GM21723 (cell line): Measurements from ENCODE around the gene KCNJ9.

ENCODE experiments used
- ATAC-seq: cut with Tn5 transposase; IDR thresholded peaks from one replicate; pipeline ENCODE4 v1.9.1; 2021; ENCODE audit warnings: mild to moderate bottlenecking, moderate library complexity; ENCODE audit not compliant: unreplicated experiment

KCNJ9 gene

GRCh38 chr1:160066829-160067745, 14.3 kb upstream of the KCNJ9 start:
- ATAC-seq, result no peak

- ATAC-seq, result no peak
Observed at GRCh38 chr1:160068225-160068624, 13.1 kb upstream of the KCNJ9 start.

DNA sequence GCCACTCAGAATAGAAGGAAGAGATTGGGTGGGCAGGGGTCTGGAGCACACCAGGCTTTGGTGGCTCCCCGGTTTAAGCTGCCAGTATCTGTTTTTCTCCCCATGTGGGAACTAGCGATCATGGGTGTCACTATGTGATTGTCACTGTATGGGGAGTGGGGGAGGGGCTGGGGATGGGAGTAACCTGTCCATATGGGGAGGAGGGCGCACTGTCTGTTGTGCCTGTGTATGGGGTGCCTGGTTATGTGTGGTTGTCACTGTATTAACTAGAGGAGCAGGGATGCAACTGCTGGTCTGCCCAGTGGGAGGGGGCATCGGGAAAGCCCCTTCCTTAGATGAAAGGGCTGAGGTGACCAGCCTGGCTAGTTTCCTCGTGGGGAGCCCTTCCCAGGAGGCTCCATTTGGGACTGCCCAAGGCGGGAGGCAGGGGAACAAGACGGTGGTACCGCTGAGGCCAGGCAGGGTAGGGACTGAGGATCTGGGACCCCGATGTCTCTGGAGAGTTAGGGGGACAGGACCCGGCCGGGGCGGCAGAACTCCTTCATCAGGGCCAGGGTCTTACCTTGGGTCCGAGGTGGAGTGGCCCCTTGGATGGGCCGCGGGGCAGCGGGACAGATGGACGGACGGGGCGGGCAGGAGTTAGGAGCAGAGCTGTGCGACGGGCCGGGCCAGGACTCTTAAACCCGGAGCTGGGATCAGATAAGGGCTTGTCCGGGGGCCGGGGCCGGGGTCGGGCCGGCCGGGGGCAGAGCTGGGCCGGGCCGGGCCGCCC, 11.7 kb upstream of the KCNJ9 start, which contains the start of gene KCNJ10:
Gene KCNJ10, minus strand, starts transcription at position 701 of the 772 bp plus-strand sequence. CDS start 27,628 bp downstream, outside the sequence.
- peak; percentile 11 for ATAC-seq

GRCh38 chr1:160070243-160071163, 10.8 kb upstream of the KCNJ9 start:
- peak; percentile 52 for ATAC-seq

DNA sequence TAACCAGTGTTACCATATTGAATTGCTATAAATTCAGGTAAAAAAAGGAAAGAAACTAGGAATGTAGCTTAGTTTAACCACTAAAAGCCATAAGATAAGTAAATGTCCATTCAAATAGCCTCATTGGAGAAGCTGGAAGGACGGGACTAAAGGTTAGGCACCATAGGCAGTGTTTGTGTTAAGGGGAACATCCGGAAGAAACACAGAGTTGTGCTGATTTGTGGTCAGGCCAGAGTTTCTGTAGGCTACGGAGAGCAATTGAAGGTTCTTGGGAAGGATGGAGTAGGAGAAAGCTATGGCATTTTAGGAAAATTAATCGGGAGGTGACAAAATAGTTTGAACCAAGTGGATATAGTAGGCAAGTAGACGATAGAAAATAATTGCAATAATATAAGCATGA, 10.0 kb upstream of the KCNJ9 start:
- no peak for ATAC-seq

DNA sequence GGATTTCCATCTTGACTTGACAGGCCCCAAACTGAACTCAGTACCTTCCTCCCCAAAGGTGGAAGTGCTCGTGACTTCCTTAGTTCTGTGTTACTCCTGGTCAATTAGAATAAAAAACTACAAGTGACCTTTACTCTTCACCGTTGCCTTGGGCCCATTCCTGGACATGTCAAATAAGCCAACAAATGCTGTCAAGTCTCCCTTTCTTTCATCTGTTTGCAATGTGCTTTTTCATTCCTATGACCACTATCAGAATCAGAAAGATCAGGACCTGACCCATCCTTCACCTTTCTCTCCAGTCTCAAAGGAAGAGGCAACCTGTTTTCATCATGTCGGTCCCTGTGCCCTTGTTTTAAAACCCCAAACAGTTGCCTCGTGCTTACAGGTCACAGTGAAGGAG, 6.5 kb upstream of the KCNJ9 start:
- no peak for ATAC-seq

DNA sequence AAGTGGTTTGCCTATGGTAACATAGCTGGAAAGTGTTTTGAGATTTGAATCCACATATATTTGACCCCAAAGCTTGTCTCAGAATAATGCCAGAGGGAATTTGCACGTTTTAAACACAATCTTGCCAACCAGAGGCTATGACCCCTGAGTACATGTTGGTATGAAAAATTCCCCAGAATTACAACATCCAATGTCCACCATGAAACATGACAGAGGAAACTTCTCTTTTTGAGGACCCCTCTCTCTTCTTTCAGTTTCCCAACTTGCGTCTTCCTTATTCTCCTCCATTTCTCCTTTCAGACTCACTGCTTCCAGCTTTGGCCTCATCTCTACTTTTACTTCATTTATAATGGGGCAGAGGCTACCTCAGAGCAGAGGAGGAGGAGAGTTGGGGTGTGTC, 5.5 kb upstream of the KCNJ9 start:
- no peak for ATAC-seq

- ATAC-seq, result no peak
Observed at GRCh38 chr1:160076295-160076694, 5.0 kb upstream of the KCNJ9 start.

DNA sequence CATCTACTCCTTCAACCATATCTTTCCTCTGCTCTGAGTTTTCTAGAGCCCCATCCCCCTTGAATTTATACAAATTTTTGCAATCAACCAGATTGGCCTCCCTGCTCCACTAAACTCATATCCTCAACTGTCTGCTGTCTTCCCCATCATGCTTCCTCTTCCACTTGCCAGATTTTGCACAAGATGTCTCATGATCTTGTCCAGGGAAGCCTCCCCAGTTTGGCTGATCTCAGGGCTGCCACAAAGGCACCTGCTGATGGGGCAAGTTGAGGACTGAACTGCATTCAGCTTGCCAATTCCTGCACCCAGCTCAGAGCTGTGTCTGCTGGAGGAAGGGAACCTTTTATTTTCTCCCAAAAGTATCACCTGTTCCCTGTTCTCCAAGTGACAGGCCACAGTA, 3.9 kb upstream of the KCNJ9 start:
- ATAC-seq, result no peak

GRCh38 chr1:160078512-160079195, 2.7 kb upstream of the KCNJ9 start:
- ATAC-seq, result peak; percentile 78

- no peak for ATAC-seq
Observed at GRCh38 chr1:160079448-160079847, 1.9 kb upstream of the KCNJ9 start.

- ATAC-seq, result no peak
Observed at GRCh38 chr1:160080381-160081100, 797 bp upstream of the KCNJ9 start.

DNA sequence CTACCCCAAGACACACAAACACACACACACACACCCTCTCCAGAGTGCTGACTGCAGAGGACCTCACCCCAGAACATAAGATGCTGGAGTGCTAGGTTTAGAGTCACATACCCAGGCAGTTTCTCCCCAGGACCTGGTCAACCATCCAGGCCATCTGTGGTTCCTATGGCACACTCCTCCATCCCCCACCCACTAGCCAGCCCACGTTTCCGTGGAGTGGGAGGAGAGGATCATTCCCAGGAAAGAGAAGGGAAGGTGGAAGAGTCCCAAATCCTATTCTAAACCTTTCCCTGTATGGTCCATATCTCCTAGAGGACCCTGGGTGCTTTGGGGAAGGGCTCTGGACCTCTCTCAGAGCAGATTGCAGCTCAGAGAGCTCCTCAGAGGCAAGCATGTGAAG, 1.1 kb downstream of the KCNJ9 start:
- no peak for ATAC-seq

DNA sequence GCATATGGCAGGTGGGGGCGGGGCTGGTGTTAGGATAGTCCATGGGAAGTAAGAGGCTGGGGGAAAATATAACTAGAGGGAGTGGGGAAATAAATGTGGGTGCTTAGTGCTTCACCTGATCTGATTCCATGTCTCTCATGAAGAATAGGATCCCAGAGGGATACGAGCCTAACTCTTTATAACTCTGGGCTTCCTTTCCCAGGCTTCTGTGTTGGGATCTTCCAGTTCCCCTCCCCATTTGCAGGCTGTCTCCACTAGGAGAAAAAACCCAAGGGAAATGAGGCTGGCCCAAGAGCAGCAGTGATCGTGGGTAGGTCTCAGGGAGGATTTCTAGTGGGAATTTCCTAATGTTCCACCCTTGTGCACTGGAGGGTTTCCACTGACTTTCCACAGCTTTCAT, 1.6 kb downstream of the KCNJ9 start:
- ATAC-seq, result no peak

DNA sequence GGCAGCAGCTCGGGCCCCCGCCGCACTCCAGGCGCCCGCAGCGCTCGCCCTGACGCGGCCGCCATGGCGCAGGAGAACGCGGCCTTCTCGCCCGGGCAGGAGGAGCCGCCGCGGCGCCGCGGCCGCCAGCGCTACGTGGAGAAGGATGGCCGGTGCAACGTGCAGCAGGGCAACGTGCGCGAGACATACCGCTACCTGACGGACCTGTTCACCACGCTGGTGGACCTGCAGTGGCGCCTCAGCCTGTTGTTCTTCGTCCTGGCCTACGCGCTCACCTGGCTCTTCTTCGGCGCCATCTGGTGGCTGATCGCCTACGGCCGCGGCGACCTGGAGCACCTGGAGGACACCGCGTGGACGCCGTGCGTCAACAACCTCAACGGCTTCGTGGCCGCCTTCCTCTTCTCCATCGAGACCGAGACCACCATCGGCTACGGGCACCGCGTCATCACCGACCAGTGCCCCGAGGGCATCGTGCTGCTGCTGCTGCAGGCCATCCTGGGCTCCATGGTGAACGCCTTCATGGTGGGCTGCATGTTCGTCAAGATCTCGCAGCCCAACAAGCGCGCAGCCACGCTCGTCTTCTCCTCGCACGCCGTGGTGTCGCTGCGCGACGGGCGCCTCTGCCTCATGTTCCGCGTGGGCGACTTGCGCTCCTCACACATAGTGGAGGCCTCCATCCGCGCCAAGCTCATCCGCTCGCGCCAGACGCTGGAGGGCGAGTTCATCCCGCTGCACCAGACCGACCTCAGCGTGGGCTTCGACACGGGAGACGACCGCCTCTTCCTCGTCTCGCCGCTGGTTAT, 2.8 kb downstream of the KCNJ9 start:
- ATAC-seq, result peak; percentile 74

DNA sequence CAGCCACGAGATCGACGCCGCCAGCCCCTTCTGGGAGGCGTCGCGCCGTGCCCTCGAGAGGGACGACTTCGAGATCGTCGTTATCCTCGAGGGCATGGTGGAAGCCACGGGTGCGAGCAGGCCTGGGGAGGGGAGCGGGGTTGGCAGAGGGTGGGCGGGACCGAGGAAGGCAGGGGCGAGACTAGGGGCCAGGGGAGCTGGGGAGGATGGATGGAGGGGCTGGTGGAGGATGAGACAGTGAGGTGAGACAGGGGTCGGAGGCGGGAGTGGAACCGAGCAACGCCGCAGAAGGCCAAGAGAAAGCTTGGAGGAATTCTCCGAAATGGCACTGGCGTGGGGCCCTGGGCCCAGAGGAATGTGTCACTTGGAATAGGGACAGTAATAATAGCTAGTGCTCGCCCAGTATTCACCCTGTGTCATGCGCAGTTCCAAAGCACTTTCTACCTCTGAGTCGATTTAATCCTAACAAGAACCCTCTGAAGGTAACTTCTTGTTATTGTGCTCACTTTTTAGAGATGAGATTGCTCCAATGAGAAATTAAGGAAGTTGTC, 3.5 kb downstream of the KCNJ9 start:
- ATAC-seq, result no peak

DNA sequence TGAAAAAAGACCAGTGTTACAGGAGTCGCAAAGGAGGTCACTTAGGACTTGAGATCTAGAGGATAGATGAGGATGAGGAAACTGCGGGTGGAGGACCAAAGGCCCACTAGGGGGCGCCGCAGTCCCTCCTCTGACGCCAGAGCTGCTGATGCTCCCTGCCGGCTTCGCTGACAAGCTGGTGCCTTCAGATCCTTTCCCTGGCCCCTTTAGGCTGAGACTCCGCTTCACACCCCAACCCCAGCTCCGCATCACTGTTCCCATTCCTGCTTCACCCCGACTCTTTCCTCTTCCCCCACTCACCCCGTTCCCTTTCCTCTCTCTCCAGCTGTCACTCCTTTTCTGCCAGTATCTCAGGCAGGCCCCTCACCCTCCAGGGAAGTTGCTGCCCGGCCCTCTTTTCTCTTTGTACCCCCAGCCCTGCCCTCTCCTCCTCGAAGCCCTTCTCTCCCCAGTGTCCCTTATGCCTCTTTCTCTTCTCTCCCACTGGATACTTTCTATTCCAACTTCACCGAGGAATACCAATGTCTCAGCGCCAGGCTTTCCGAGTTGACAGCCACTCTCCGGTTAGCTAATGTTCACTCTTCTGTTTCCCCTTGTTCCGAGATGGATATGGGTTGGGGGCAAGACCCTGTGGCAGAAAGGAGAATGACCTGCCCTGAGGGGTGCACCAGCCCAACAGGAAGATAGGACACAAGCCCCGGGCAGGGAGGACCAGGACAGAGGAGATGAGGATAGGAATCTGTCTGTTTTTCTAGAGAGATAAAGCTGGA, 4.5 kb downstream of the KCNJ9 start:
- peak; percentile 54 for ATAC-seq

DNA sequence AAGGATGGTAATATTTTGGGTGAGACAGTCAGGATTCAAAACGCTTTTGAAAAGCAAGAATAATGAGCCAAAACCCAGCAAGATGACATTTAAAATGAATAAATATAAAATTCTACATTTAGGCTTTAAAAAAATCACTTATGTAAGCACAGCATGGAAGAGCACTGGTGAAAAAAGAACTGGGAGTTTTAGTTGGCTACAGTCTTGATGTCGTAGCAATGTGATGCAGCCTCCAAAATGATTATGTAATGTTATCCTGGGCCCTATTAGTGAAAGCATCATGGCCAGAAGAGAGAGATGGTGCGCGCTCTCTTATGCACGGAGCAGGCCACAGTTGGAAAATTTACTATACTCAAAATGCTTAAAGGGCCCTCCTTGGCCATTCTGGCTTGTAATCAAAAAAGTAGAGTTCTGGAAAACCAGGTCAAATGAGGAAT, 5.1 kb downstream of the KCNJ9 start:
- ATAC-seq, result no peak
